Mesenchymal stem cell (in vitro differentiated cells and primary cell): ENCODE data around the gene TRAP1.
A peak's percentile ranks its signal among the peaks of the same experiment; 100 is the strongest.

Experiments
- DNase-seq: peaks from one replicate; pipeline ENCODE4 v3.0.0-alpha.2; 2013
- H2AFZ ChIP-seq: one replicate; pipeline ENCODE4 v1.6.1; 2013; ENCODE audit warnings: low read depth, mild to moderate bottlenecking, control low read depth, inconsistent platforms, low read length, moderate library complexity
- H2AK5ac ChIP-seq: 2 replicates; pipeline ENCODE4 v1.6.1; 2013; ENCODE audit warnings: low read length, moderate library complexity, mild to moderate bottlenecking, inconsistent platforms; ENCODE audit not compliant: severe bottlenecking
- H2BK120ac ChIP-seq: one replicate; pipeline ENCODE4 v1.6.1; 2013; ENCODE audit warnings: low read depth, mild to moderate bottlenecking, inconsistent platforms, low read length, moderate library complexity
- H2BK12ac ChIP-seq, 2 experiments: one replicate each; pipeline ENCODE4 v1.6.1; 2013; ENCODE audit warnings: inconsistent platforms in 2 of 2, low read length in 2 of 2, mild to moderate bottlenecking in 2 of 2, moderate library complexity in 2 of 2, control low read depth in 1 of 2
- H2BK15ac ChIP-seq: one replicate; pipeline ENCODE4 v1.6.1; 2013; ENCODE audit warnings: mild to moderate bottlenecking, low read depth, inconsistent platforms; ENCODE audit not compliant: poor library complexity, severe bottlenecking
- H2BK5ac ChIP-seq: 2 replicates; pipeline ENCODE4 v1.6.1; 2013; ENCODE audit warnings: low read depth, mild to moderate bottlenecking, low read length, control low read depth, inconsistent platforms; ENCODE audit not compliant: poor library complexity, severe bottlenecking
- H3K14ac ChIP-seq, 2 experiments: one replicate each; pipeline ENCODE4 v1.6.1; 2013; ENCODE audit warnings: inconsistent platforms in 2 of 2, low read length in 2 of 2, control low read depth in 1 of 2, mild to moderate bottlenecking in 1 of 2, moderate library complexity in 1 of 2
- H3K18ac ChIP-seq, 2 experiments: one replicate each; pipeline ENCODE4 v1.6.1; 2013; ENCODE audit warnings: inconsistent platforms in 2 of 2, low read length in 2 of 2, control low read depth in 1 of 2, low read depth in 1 of 2, mild to moderate bottlenecking in 1 of 2
- H3K23ac ChIP-seq, 2 experiments: one replicate each; pipeline ENCODE4 v1.6.1; 2013; ENCODE audit warnings: inconsistent platforms in 2 of 2, low read length in 2 of 2, mild to moderate bottlenecking in 2 of 2, moderate library complexity in 2 of 2, control low read depth in 1 of 2
- H3K27ac ChIP-seq: 2 replicates; pipeline ENCODE4 v1.5.1; 2013; ENCODE audit warnings: mild to moderate bottlenecking, moderate library complexity, low read length, control low read depth, inconsistent platforms; ENCODE audit not compliant: poor library complexity, severe bottlenecking
- H3K27me3 ChIP-seq, 2 experiments: 2 replicates each; pipeline versions ENCODE4 v1.6.1 to v1.7.0; 2013; ENCODE audit warnings: low read length in 2 of 2, mild to moderate bottlenecking in 2 of 2, moderate library complexity in 2 of 2, control low read depth in 1 of 2, inconsistent platforms in 1 of 2; ENCODE audit not compliant: control insufficient read depth in 1 of 2, insufficient read depth in 1 of 2
- H3K36me3 ChIP-seq, 2 experiments: 2 replicates each; pipeline versions ENCODE4 v1.6.1 to v1.7.0; 2013; ENCODE audit warnings: low read length in 2 of 2, control low read depth in 1 of 2, inconsistent platforms in 1 of 2, low read depth in 1 of 2, mild to moderate bottlenecking in 1 of 2; ENCODE audit not compliant: insufficient read depth in 2 of 2, control insufficient read depth in 1 of 2
- H3K4ac ChIP-seq, 2 experiments: one replicate each; pipeline ENCODE4 v1.6.1; 2013; ENCODE audit warnings: inconsistent platforms in 2 of 2, low read length in 2 of 2, mild to moderate bottlenecking in 2 of 2, moderate library complexity in 2 of 2, control low read depth in 1 of 2, low read depth in 1 of 2
- H3K4me1 ChIP-seq: 2 replicates; pipeline ENCODE4 v1.6.1; 2013; ENCODE audit warnings: low read depth, low read length, control low read depth; ENCODE audit not compliant: control insufficient read depth, insufficient read depth
- H3K4me2 ChIP-seq: 2 replicates; pipeline ENCODE4 v1.6.1; 2013; ENCODE audit warnings: low read length, mild to moderate bottlenecking, inconsistent platforms; ENCODE audit not compliant: poor library complexity, severe bottlenecking
- H3K4me3 ChIP-seq, 2 experiments: 2 replicates each; pipeline versions ENCODE4 v1.5.1 to v1.7.0; 2013; ENCODE audit warnings: low read length in 2 of 2, mild to moderate bottlenecking in 2 of 2, control low read depth in 1 of 2, low read depth in 1 of 2; ENCODE audit not compliant: insufficient read depth in 1 of 2
- H3K79me1 ChIP-seq: replicated peaks from 2 replicates; pipeline ENCODE4 v1.6.1; 2013; ENCODE audit warnings: mild to moderate bottlenecking, control low read depth, low read length, inconsistent platforms; ENCODE audit not compliant: poor library complexity, severe bottlenecking
- H3K9ac ChIP-seq: 2 replicates; pipeline ENCODE4 v1.7.0; 2013; ENCODE audit warnings: mild to moderate bottlenecking, low read length, moderate library complexity
- H3K9me3 ChIP-seq: 2 replicates; pipeline ENCODE4 v1.7.0; 2013; ENCODE audit warnings: mild to moderate bottlenecking, low read length; ENCODE audit not compliant: control insufficient read depth
- H4K8ac ChIP-seq: one replicate; pipeline ENCODE4 v1.6.1; 2013; ENCODE audit warnings: inconsistent platforms, mild to moderate bottlenecking, low read length, moderate library complexity
- H4K91ac ChIP-seq: one replicate; pipeline ENCODE4 v1.6.1; 2013; ENCODE audit warnings: mild to moderate bottlenecking, low read length, inconsistent platforms
- WGBS: methylation state at CpG from one replicate; pipeline ENCODE4 v1.1.7; 2013; ENCODE audit warnings: mixed read lengths; 5-methylcytosine and 5-hydroxymethylcytosine counted together

TRAP1 gene

DNA sequence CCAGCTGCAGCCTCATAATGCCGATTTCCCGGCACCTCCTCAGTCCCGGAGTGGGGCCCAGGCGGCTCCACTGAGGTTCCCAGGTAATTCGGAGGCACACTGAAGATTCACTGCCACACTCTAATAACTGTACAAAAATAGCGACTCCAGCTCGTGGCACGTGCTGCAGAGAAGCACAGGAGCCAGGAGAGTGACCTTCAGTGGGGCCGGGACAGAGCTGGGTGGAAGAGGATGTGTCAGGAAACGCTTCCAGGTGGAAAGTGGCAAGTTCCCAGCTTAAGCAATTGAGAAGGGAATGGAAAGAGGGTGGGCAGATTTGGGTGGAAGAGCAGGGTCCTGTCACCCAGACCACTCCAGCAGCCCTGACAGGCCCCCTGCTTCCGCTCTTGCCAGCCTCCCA is 3.1 kb upstream of the TRAP1 start:
- Histone ChIP-seq H3K4ac (no peak overlapping the region), H3K27ac (no peak overlapping the region), H3K4me1 (peaks cover 9% of the 10 kb centered on the region), H2AK5ac (no peak overlapping the region), H3K23ac (no peak overlapping the region), H2BK12ac (no peak overlapping the region), H2AFZ (no peak overlapping the region), H2BK5ac (no peak overlapping the region), H3K9ac (no peak overlapping the region), H3K4me2 (no peak overlapping the region), H4K91ac (no peak overlapping the region), H3K27me3 (no peaks in the 10 kb centered on the region), H3K9me3 (no peaks in the 10 kb centered on the region), H3K79me1 (peaks cover 8% of the 10 kb centered on the region), H3K36me3 (peaks cover 3 to 14% of the 10 kb centered on the region in 2 experiments), H3K18ac (no peak overlapping the region), H2BK15ac (no peak overlapping the region), H3K14ac (no peak overlapping the region), H2BK120ac (no peak overlapping the region), H4K8ac (no peak overlapping the region), H3K4me3 (no peak overlapping the region)
- WGBS = 98% methylated on average over 9 of the region's 11 CpGs
- no peak for DNase-seq

DNA sequence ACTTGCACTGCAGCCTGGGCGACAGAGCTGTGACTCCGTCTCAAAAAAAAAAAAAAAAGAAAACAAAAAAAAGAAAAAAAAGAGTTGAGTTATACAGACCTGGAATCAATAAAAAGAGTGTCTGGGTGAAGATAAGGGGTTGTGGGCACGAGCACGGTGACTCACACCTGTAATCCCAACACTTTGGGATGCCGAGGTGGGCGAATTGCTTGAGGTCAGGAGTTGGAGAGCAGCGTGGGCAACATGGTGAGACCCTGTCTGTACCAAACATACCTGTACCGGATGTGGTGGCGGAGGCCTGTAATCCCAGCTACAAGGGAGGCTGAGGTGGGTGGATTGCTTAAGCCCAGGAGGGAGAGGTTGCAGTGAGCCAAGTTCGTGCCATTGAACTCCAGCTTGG is 1.3 kb upstream of the TRAP1 start:
- no peak overlapping the region for H2BK120ac ChIP-seq
- H2AFZ ChIP-seq = no peak overlapping the region
- H3K36me3 ChIP-seq = peaks cover 4 to 7% of the 10 kb centered on the region in 2 experiments
- no peak overlapping the region for H3K27ac ChIP-seq
- no peak overlapping the region for H3K18ac ChIP-seq
- no peak overlapping the region for H3K9ac ChIP-seq
- H2BK15ac ChIP-seq = no peak overlapping the region
- no peak overlapping the region for H2AK5ac ChIP-seq
- no peak overlapping the region for H4K91ac ChIP-seq
- peak overlapping the region in 1 of 2 experiments; percentile 81 for H3K4ac ChIP-seq
- 100% methylated on average over 7 of the region's 10 CpGs for WGBS
- H3K4me2 ChIP-seq = no peak overlapping the region
- H3K23ac ChIP-seq = no peak overlapping the region
- no peak overlapping the region for H3K14ac ChIP-seq
- no peak overlapping the region for H2BK5ac ChIP-seq
- H3K4me1 ChIP-seq = peaks cover 9% of the 10 kb centered on the region
- H3K4me3 ChIP-seq = no peak overlapping the region
- no peak overlapping the region for H2BK12ac ChIP-seq
- peaks cover 19% of the 10 kb centered on the region for H3K79me1 ChIP-seq
- no peaks in the 10 kb centered on the region for H3K9me3 ChIP-seq
- H3K27me3 ChIP-seq = no peaks in the 10 kb centered on the region
- H4K8ac ChIP-seq = peak overlapping the region; percentile 96
- DNase-seq = no peak

DNA sequence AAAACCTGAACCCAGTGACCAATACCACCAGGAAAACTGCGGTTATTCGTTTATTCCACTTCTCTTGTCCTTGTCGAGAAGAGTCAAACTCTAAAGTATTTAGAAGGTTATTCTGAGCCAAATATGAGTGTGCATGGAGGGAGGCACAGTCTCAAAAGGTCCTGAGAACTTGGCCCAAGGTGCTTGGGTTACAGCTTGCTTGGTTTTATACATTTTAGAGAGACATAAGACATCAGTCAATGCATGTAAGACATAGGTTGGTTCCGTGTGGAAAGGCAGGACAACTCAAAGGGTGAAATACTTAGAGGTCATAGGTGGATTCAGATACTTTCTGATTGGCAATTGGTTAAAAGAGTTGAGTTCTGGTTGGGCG is 681 bp upstream of the TRAP1 start:
- Histone ChIP-seq H3K4ac (peak overlapping the region; percentile 81 to 95), H3K4me1 (peaks cover 9% of the 10 kb centered on the region), H3K9me3 (no peaks in the 10 kb centered on the region), H2BK12ac (no peak overlapping the region), H3K14ac (no peak overlapping the region), H2BK15ac (no peak overlapping the region), H3K18ac (peak overlapping the region; percentile 95 to 99), H2BK120ac (no peak overlapping the region), H4K91ac (peak overlapping the region; percentile 96), H2AK5ac (peak overlapping the region; percentile 94), H2BK5ac (peak overlapping the region; percentile 21), H3K9ac (peak overlapping the region; percentile 95), H3K27me3 (no peaks in the 10 kb centered on the region), H3K4me3 (peak overlapping the region in 1 of 2 experiments; percentile 97), H3K79me1 (peaks cover 23% of the 10 kb centered on the region), H3K27ac (peak overlapping the region; percentile 56), H4K8ac (peak overlapping the region; percentile 96), H3K36me3 (peaks cover 10 to 13% of the 10 kb centered on the region in 2 experiments), H2AFZ (peak overlapping the region; percentile 87), H3K4me2 (peak overlapping the region; percentile 98), H3K23ac (no peak overlapping the region)
- WGBS = 24% methylated on average over 5 of the region's 5 CpGs
- no peak for DNase-seq

DNA sequence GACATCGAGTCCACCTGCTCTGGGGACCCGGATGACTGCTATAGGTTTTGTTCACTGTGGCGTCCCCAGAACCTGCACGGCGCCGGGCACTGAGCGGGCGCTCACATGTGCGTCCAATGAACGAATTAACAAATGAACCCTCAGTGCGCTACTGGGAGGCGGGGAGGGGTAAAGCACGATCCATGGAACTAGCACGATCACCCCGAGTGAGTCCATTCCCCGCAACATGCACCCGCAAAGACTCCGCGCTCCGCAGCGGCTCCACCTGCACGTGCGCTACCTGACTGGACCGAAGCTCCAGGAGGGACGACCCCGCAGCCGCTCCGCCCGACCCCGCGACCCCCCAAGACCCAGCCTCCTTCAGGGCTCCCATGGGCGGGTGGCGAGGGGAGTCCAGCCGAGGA is 491 bp downstream of the TRAP1 start:
- peaks cover 13 to 16% of the 10 kb centered on the region in 2 experiments for H3K36me3 ChIP-seq
- peak overlapping the region; percentile 97 for H2AFZ ChIP-seq
- H2BK5ac ChIP-seq = no peak overlapping the region
- peak overlapping the region in 1 of 2 experiments; percentile 84 for H3K14ac ChIP-seq
- H3K27me3 ChIP-seq = no peaks in the 10 kb centered on the region
- peaks cover 9% of the 10 kb centered on the region for H3K4me1 ChIP-seq
- peaks cover 29% of the 10 kb centered on the region for H3K79me1 ChIP-seq
- DNase-seq = peak; percentile 40
- H2BK15ac ChIP-seq = peak overlapping the region; percentile 65
- peak overlapping the region; percentile 93 to 97 for H3K4me3 ChIP-seq
- peak overlapping the region; percentile 97 for H3K4me2 ChIP-seq
- peak overlapping the region in 1 of 2 experiments; percentile 35 for H2BK12ac ChIP-seq
- under 1% methylated on average over 33 of the region's 34 CpGs for WGBS
- H3K4ac ChIP-seq = peak overlapping the region; percentile 71 to 90
- peak overlapping the region; percentile 30 to 93 for H3K18ac ChIP-seq
- H3K9ac ChIP-seq = peak overlapping the region; percentile 95
- H2AK5ac ChIP-seq = no peak overlapping the region
- peak overlapping the region; percentile 57 for H2BK120ac ChIP-seq
- peak overlapping the region; percentile 62 for H4K8ac ChIP-seq
- H4K91ac ChIP-seq = peak overlapping the region; percentile 52
- no peaks in the 10 kb centered on the region for H3K9me3 ChIP-seq
- no peak overlapping the region for H3K23ac ChIP-seq
- no peak overlapping the region for H3K27ac ChIP-seq
